Thyroid gland (tissue), 4 donors: Measurements from ENCODE around the gene PCDHB10. TPM values are rescaled to one million over a fixed set of nuclear protein-coding genes. Genes with fewer than 3 reads are reported as not detected.
"Not testable (repeated sequence)": the region's sequence is repeated elsewhere in the genome, so short reads cannot be mapped to it uniquely, and the experiment has no call there.

Experiments used
- DNase-seq, 2 donors: peaks; one replicate each; pipeline ENCODE4 v3.0.0-alpha.2; 2019
- H3K27ac ChIP-seq, 3 donors: fragments of 200-600 bp; sonication (generic); 1 replicate in 2 of 3; 2 replicates in 1 of 3; pipeline ENCODE4 v1.5.1; 2016 to 2019; ENCODE audit warnings: mild to moderate bottlenecking in 1 of 3, moderate library complexity in 1 of 3
- H3K27me3 ChIP-seq: fragments of 200-600 bp; sonication (generic); one replicate; pipeline ENCODE4 v1.5.1; 2019
- H3K36me3 ChIP-seq, 2 donors: fragments of 200-600 bp; sonication (generic); one replicate each; pipeline ENCODE4 v1.5.1; 2016 to 2019
- H3K4me1 ChIP-seq, 2 donors: fragments of 200-600 bp; sonication (generic); one replicate each; pipeline ENCODE4 v1.5.1; 2017 to 2019
- H3K4me3 ChIP-seq, 3 donors: fragments of 200-600 bp; sonication (generic); replicated peaks in 1 of 3; 1 replicate in 2 of 3; 2 replicates in 1 of 3; pipeline ENCODE4 v1.5.1; 2016; ENCODE audit warnings: mild to moderate bottlenecking in 1 of 3
- H3K9me3 ChIP-seq: fragments of 200-600 bp; sonication (generic); one replicate; pipeline ENCODE4 v1.5.1; 2017
- POLR2A ChIP-seq, 2 donors: fragments of 450-650 bp; IDR thresholded peaks; one replicate each; pipeline ENCODE4 v1.6.1; 2017; ENCODE audit warnings: antibody characterized with exemption in 2 of 2, mild to moderate bottlenecking in 2 of 2, moderate library complexity in 1 of 2
- WGBS, 2 donors: methylation state at CpG; one replicate each; pipeline ENCODE4 v1.1.5; 2017; 5-methylcytosine and 5-hydroxymethylcytosine counted together
- intact Hi-C: fragments of 100-400 bp; cut with DNase I; formaldehyde crosslinking; loops from one replicate; pipeline ENCODE4 v1.15.1; 2023
- total RNA-seq, 4 donors: library from RNA; depleted of rRNA; stranded (reverse); fragments of >200 nt; gene quantifications; one replicate each; pipeline ENCODE4 v1.2.3, GENCODE V29; 2016
- TF ChIP-seq, protein P1 (sequence below), 6 experiments: fragments of 200-600 bp in 3 of 6; fragments of 450-650 bp in 3 of 6; sonication (generic) in 3 of 6; IDR thresholded peaks; one replicate each; pipeline ENCODE4 v1.5.1; 2016 to 2019; ENCODE audit warnings: antibody characterized with exemption in 6 of 6, mild to moderate bottlenecking in 2 of 6, inconsistent platforms in 1 of 6, moderate library complexity in 1 of 6

Gene PCDHB10
- total RNA-seq, 4 donors from 2014 or later = 1.6 to 3.1 (median 2.4) TPM

GRCh38 chr5:141234109-141234667, 42.0 kb downstream of the PCDHB10 start:
- H3K9me3 ChIP-seq = no peaks in the 10 kb centered on the region
- TF ChIP-seq, protein P1, sequence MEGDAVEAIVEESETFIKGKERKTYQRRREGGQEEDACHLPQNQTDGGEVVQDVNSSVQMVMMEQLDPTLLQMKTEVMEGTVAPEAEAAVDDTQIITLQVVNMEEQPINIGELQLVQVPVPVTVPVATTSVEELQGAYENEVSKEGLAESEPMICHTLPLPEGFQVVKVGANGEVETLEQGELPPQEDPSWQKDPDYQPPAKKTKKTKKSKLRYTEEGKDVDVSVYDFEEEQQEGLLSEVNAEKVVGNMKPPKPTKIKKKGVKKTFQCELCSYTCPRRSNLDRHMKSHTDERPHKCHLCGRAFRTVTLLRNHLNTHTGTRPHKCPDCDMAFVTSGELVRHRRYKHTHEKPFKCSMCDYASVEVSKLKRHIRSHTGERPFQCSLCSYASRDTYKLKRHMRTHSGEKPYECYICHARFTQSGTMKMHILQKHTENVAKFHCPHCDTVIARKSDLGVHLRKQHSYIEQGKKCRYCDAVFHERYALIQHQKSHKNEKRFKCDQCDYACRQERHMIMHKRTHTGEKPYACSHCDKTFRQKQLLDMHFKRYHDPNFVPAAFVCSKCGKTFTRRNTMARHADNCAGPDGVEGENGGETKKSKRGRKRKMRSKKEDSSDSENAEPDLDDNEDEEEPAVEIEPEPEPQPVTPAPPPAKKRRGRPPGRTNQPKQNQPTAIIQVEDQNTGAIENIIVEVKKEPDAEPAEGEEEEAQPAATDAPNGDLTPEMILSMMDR (IDR thresholded peaks at IDR 0.05) = no peak
- TF ChIP-seq POLR2A (IDR thresholded peaks at IDR 0.05) = no peak
- WGBS, 2 donors = 7 to 8% methylated on average over 15 of the region's 15 CpGs
- no peak for DNase-seq
- intact Hi-C loops = no loop called here
- no peaks in the 10 kb centered on the region for H3K4me1 ChIP-seq
- no peak overlapping the region for H3K27ac ChIP-seq
- H3K27me3 ChIP-seq = no peaks in the 10 kb centered on the region
- H3K4me3 ChIP-seq = no peak overlapping the region
- no peaks in the 10 kb centered on the region for H3K36me3 ChIP-seq

GRCh38 chr5:141235922-141236321, 43.8 kb downstream of the PCDHB10 start:
- H3K36me3 ChIP-seq, H3K4me1 ChIP-seq, H3K9me3 ChIP-seq, intact Hi-C loops, DNase-seq, H3K4me3 ChIP-seq, H3K27me3 ChIP-seq, H3K27ac ChIP-seq: not testable (repeated sequence)
- 6% methylated on average over 15 of the region's 40 CpGs; no CpG with 5 or more reads in 1 of the 2 donors for WGBS, 2 donors

DNA sequence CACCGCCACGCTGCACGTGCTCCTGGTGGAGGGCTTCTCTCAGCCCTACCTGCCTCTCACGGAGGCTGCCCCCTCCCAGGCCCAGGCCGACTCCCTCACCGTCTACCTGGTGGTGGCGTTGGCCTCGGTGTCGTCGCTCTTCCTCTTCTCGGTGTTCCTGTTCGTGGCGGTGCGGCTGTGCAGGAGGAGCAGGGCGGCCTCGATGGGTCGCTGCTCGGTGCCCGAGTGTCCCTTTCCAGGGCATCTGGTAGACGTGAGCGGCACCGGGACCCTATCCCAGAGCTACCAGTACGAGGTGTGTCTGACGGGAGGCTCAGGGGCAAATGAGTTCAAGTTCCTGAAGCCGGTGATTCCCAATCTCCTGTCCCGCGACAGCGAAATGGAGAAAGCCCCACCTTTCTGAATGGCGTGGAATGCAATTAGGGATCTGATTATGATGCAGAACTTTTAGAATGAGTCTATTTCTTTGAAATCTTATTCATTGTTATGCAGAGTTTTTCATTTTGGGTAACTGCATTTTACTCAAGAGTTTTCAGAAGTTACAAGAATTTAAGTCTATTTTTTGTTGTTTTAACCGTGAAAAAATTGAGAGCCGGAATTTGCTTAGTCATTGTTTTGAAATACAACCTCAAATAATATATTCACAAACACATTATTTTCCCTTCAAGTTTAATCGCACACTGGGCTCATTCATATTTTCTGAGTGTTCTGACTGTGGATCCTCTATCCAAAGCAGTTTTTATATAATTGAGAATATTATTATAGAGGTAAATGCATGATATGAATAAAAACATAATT, 44.6 kb downstream of the PCDHB10 start:
- Histone ChIP-seq H3K4me1 (no peaks in the 10 kb centered on the region), H3K9me3 (no peaks in the 10 kb centered on the region), H3K27me3 (no peaks in the 10 kb centered on the region), H3K4me3 (no peak overlapping the region), H3K36me3 (no peaks in the 10 kb centered on the region), H3K27ac (no peak overlapping the region)
- intact Hi-C loops = no loop called here
- 16 to 21% methylated on average over 17 to 21 of the region's 32 CpGs for WGBS, 2 donors
- TF ChIP-seq POLR2A (IDR thresholded peaks at IDR 0.05) = no peak
- TF ChIP-seq, protein P1 (IDR thresholded peaks at IDR 0.05) = no peak
- no peak for DNase-seq

- intact Hi-C loops = no loop called here
- WGBS, 2 donors = 8% methylated on average over 9 of the region's 43 CpGs; no CpG with 5 or more reads in 1 of the 2 donors
- Histone ChIP-seq H3K27me3 (no peaks in the 10 kb centered on the region), H3K27ac (no peak overlapping the region), H3K4me3 (no peak overlapping the region), H3K9me3 (no peaks in the 10 kb centered on the region), H3K4me1 (no peaks in the 10 kb centered on the region), H3K36me3 (no peaks in the 10 kb centered on the region)
- DNase-seq = no peak
- TF ChIP-seq, protein P1 (IDR thresholded peaks at IDR 0.05) = no peak
- no peak for TF ChIP-seq POLR2A (IDR thresholded peaks at IDR 0.05)
Observed at GRCh38 chr5:141241496-141241895, 49.3 kb downstream of the PCDHB10 start.

Other genes with a start within 250 kb of the PCDHB10 start
- 1 to 10 TPM; 2.0 to 5.4 (median 3.4) TPM for gene PCDHAC2, start 225.9 kb upstream of the PCDHB10 start, total RNA-seq
- gene PCDHB1, start 141.0 kb upstream of the PCDHB10 start, total RNA-seq = under 1 TPM in 1 of 4 donors, not detected in 3; under 0.01 TPM
- gene PCDHB2, start 97.7 kb upstream of the PCDHB10 start, total RNA-seq = 1 to 10 TPM; 1.2 to 4.2 (median 3.2) TPM
- 1 to 10 TPM in 3 of 4 donors, under 1 TPM in 1; 0.81 to 3.0 (median 2.4) TPM for gene PCDHB3, start 91.9 kb upstream of the PCDHB10 start, total RNA-seq
- 1 to 10 TPM; 2.0 to 8.7 (median 3.5) TPM for gene PCDHB4, start 70.5 kb upstream of the PCDHB10 start, total RNA-seq
- gene PCDHB5, start 57.1 kb upstream of the PCDHB10 start, total RNA-seq = 10 to 100 TPM in 2 of 4 donors, 1 to 10 TPM in 2; 7.1 to 21.4 (median 11.1) TPM
- gene PCDHB6, start 42.3 kb upstream of the PCDHB10 start, total RNA-seq = 1 to 10 TPM in 2 of 4 donors, under 1 TPM in 2; 0.13 to 2.4 (median 0.71) TPM
- 1 to 10 TPM in 3 of 4 donors, under 1 TPM in 1; 0.67 to 2.8 (median 2.1) TPM for gene PCDHB7, start 19.7 kb upstream of the PCDHB10 start, total RNA-seq
- gene PCDHB8, start 14.6 kb upstream of the PCDHB10 start, total RNA-seq = 1 to 10 TPM in 3 of 4 donors, under 1 TPM in 1; 0.67 to 2.6 (median 1.8) TPM
- 1 to 10 TPM; 3.5 to 4.8 (median 4.1) TPM for gene PCDHB16, start 10.0 kb upstream of the PCDHB10 start, total RNA-seq
- 1 to 10 TPM; 2.0 to 3.9 (median 3.0) TPM for gene PCDHB9, start 5.2 kb upstream of the PCDHB10 start, total RNA-seq
- gene PCDHB11, start 7.3 kb downstream of the PCDHB10 start, total RNA-seq = 1 to 10 TPM; 2.0 to 3.4 (median 2.5) TPM
- 1 to 10 TPM; 1.1 to 3.6 (median 2.4) TPM for gene PCDHB12, start 16.4 kb downstream of the PCDHB10 start, total RNA-seq
- gene PCDHB13, start 21.6 kb downstream of the PCDHB10 start, total RNA-seq = 1 to 10 TPM; 4.0 to 7.2 (median 5.2) TPM
- 1 to 10 TPM; 3.5 to 6.5 (median 4.0) TPM for gene PCDHB14, start 31.0 kb downstream of the PCDHB10 start, total RNA-seq
- gene PCDHB15, start 53.0 kb downstream of the PCDHB10 start, total RNA-seq = 1 to 10 TPM; 3.8 to 6.8 (median 5.5) TPM
- 1 to 10 TPM in 2 of 4 donors, not detected in 2; 1.6 to 4.5 TPM for gene SLC25A2, start 111.7 kb downstream of the PCDHB10 start, total RNA-seq
- 10 to 100 TPM; 48.0 to 72.6 (median 60.9) TPM for gene TAF7, start 128.4 kb downstream of the PCDHB10 start, total RNA-seq
- 1 to 10 TPM in 2 of 4 donors, under 1 TPM in 2; 0.40 to 1.3 (median 0.87) TPM for gene PCDHGA1, start 138.2 kb downstream of the PCDHB10 start, total RNA-seq
- gene PCDHGA2, start 146.4 kb downstream of the PCDHB10 start, total RNA-seq = 1 to 10 TPM; 4.3 to 6.4 (median 5.6) TPM
- gene PCDHGA3, start 151.5 kb downstream of the PCDHB10 start, total RNA-seq = 1 to 10 TPM; 3.0 to 4.7 (median 4.1) TPM
- gene PCDHGB1, start 157.7 kb downstream of the PCDHB10 start, total RNA-seq = 1 to 10 TPM; 3.9 to 7.5 (median 6.0) TPM
- gene PCDHGA4, start 162.7 kb downstream of the PCDHB10 start, total RNA-seq = 1 to 10 TPM; 3.5 to 7.7 (median 4.4) TPM
- 1 to 10 TPM; 4.4 to 7.6 (median 6.6) TPM for gene PCDHGB2, start 167.6 kb downstream of the PCDHB10 start, total RNA-seq
- gene PCDHGA5, start 171.8 kb downstream of the PCDHB10 start, total RNA-seq = 1 to 10 TPM; 3.5 to 5.3 (median 4.2) TPM
- gene PCDHGB3, start 177.9 kb downstream of the PCDHB10 start, total RNA-seq = 1 to 10 TPM; 5.1 to 9.2 (median 5.8) TPM
- 1 to 10 TPM; 5.6 to 7.3 (median 5.8) TPM for gene PCDHGA6, start 181.5 kb downstream of the PCDHB10 start, total RNA-seq
- 1 to 10 TPM; 5.1 to 9.8 (median 7.8) TPM for gene PCDHGA7, start 190.4 kb downstream of the PCDHB10 start, total RNA-seq
- 10 to 100 TPM; 10.4 to 12.5 (median 10.4) TPM for gene PCDHGB4, start 195.3 kb downstream of the PCDHB10 start, total RNA-seq
- gene PCDHGA8, start 200.3 kb downstream of the PCDHB10 start, total RNA-seq = 1 to 10 TPM; 2.9 to 5.8 (median 4.7) TPM
- 10 to 100 TPM; 17.2 to 22.6 (median 20.2) TPM for gene PCDHGB5, start 205.6 kb downstream of the PCDHB10 start, total RNA-seq
- 10 to 100 TPM in 3 of 4 donors, 1 to 10 TPM in 1; 9.7 to 12.1 (median 11.0) TPM for gene PCDHGA9, start 210.4 kb downstream of the PCDHB10 start, total RNA-seq
- 10 to 100 TPM in 3 of 4 donors, 1 to 10 TPM in 1; 9.5 to 11.4 (median 10.9) TPM for gene PCDHGB6, start 215.7 kb downstream of the PCDHB10 start, total RNA-seq
- gene PCDHGA10, start 220.6 kb downstream of the PCDHB10 start, total RNA-seq = 10 to 100 TPM in 1 of 4 donors, 1 to 10 TPM in 3; 8.7 to 17.1 (median 9.3) TPM
- 10 to 100 TPM in 3 of 4 donors, 1 to 10 TPM in 1; 9.5 to 19.7 (median 11.3) TPM for gene PCDHGB7, start 225.3 kb downstream of the PCDHB10 start, total RNA-seq
- 1 to 10 TPM; 8.0 to 9.5 (median 8.2) TPM for gene PCDHGA11, start 228.7 kb downstream of the PCDHB10 start, total RNA-seq
- gene PCDHGA12, start 238.2 kb downstream of the PCDHB10 start, total RNA-seq = 10 to 100 TPM in 2 of 4 donors, 1 to 10 TPM in 2; 9.4 to 13.5 (median 10.7) TPM